ENCODE data around the gene OXCT2.

- TF ChIP-seq EZH2phosphoT487 (IDR thresholded peaks at IDR 0.05; ENCODE audit: insufficient read depth, low read depth) (no peak), EZH2 (IDR thresholded peaks at IDR 0.05; ENCODE audit: insufficient read depth, poor library complexity, severe bottlenecking) (no peak)
Observed at GRCh38 chr1:39733161-39733560, 38.0 kb downstream of the OXCT2 start.
